Suppressor macrophage (primary cell): ENCODE measurements around the gene PTBP3.
"Not testable (repeated sequence)": the region's sequence is repeated elsewhere in the genome, so short reads cannot be mapped to it uniquely, and the experiment has no call there.

Source experiments
- DNase-seq, 4 experiments: peaks; one replicate each; pipeline ENCODE4 v3.0.0-alpha.2; 2020 to 2022

Gene PTBP3

DNA sequence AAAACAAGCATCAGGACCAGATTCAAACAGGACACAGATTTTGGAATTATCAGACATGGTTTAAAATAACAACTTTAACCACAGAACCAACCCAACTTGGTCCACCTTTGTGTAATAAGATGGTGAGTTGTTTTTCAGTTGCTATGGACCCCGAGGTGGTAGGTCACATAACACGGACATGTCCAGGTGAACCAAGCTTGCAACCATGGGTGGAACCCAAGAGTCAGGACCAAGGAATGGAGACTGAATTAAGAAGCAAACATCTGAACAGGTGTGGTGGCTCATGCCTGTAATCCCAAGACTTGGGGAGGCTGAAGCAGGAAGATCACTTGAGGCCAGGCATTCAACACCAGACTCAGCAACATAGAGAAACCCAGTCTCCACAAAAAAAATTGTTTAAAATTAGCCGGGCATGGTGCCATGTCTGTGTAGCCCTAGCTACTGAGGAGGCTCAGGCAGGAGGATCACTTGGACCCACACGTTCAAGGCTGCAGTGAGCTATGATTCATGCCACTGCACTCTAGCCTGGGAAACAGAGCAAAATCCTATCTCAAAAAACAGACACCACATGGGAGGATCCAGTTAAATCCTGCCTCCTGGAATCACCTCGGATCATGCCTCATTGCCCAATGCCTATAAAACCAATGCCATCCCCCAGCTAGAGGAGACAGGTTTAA lies 10.6 kb downstream of the PTBP3 start:
- DNase-seq = no peak

DNA sequence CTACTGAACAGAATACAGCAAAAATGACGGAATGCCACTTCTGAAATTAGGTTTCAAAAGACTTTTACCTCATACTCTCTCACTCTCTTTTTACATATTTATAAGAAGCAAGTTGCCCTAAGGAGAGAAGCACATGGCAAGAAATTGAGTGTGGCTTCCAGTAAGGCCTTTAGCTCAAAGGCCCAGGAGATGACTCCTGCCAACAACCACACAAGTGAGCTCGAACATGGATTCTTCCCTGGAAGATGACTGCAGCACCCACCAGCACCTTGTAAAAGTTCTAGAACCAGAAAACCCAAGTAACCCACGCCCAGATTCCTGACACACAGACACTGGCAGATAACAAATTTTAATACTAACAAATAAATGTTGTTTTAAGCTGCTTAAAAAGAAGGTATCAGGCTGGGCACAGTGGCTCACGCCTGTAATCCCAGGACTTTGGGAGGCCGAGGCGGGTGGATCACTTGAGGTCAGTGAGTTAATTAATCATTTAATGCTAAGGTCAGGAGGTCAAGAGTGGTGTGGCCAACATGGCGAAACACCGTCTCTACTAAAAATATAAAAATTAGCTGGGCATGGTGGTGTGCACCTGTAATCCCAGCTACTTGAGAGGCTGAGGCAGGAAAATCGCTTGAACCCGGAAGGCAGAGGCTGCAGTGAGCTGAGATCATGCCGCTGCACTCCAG lies 17.0 kb downstream of the PTBP3 start:
- no peak for DNase-seq

DNA sequence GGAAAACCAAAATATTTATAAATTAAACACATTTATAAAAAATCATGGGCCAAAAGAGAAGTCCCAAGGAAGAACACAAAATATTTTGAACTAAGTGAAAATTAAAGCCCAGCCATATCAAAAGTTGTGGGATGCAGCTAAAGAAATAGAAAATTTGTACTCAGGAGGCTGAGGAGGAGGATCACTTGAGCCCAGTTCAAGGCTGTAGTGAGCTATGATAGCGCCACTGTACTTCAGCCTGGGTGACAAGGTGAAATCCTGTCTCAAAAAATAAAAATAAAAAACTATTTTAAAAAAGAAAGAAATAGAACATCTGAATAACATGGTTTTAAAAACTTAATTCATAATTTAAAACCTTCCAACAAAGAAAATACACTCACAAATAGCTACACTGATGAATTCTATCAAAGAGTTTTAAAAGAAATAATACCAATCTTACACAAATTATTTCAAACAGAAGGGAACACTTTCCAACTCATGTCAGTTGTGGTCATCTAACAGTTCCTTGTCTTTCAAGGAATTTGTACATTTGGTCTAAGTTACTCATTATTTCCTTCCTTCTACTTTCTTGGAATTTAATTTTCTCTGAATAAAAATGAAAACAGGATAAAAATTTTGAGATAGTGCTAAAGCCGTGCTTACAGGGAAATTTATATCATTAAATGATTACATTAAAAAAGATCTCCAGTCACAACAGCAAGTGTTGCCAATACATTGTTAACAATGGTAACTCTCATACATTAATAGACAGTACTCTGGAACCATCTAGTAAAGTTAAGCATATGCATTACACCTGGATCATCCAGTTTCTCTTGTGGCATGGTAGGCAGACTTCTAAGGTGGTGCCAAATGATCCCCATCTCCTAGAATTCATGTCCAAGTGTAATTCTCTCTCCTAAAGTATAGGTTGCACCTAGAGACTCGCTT lies 17.8 kb downstream of the PTBP3 start:
- DNase-seq = peak in 2 of 4 experiments; percentile 15 to 29

DNA sequence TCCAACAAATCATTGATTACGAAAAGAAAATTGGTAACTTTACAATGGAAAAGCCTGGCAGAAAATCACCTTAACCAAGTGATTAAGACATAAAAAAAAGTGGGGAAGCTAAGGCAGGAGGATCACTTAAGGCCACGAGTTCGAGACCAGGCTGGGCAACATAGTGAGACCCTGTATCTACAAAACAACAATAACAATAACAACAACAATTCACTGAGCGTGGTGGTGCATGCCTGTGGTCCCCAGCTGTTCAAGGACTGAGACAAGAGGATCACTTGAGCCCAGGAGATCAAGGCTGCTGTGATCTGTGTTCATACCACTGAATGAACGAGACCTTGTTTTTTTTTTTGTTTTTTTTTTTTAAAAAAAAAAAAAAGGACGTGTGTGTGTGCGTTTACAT lies 21.3 kb downstream of the PTBP3 start:
- DNase-seq = no peak

DNA sequence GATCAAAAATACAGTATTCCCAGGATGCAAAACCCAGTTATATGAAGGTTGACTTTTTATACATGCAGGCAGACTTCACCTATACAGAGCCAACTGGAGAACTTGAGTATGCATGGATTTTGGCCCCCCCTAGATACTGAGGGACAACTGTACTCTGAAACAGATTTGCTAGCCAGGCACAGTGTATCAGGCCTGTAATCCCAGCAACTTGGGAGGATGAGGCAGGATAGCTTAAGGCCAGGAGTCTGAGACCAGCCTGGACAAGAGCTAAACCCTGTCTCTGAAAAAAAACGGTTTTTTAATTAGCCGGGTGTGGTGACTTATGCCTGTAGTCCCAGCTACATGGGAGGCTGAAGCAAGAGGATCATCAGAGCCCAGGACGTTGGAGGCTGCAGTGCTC lies 21.9 kb downstream of the PTBP3 start:
- DNase-seq = no peak

DNA sequence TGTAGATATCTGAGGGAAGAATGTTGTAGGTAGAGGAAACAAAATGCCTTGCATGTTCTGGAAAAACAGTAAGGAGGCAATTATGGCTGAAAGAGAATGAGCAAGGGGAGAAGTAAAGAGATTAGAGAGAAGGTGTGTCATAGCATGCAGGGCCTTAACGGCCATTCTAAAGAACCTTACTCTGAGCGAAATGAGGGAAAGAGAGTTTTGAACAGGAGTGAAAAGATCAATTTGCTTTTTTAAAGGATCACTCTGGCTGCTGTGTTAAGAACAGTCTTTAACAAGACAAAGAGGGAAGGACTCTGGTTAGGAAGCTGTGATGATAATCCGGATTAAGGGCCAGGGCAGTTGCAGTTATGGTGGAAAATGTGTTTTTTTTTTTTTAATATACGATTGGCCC lies 22.6 kb downstream of the PTBP3 start:
- DNase-seq = no peak

DNA sequence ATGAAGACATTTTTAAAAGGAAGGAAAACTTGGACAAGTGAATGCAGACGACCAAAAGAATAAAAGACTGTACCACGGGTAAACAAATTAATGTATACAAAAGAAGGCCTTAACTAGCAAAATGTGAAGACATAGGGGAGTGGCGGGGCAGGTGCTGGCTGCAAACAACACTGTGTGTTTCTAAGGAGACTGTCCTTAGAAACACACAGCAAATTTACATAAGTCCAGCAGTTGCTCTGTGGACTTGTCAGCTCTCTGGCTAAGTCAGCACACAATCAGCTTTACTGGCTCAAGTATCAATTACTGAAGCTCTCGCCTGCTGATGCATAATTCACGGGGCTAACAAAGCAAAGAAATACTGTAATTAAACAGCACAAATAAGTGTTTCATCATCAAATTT lies 24.8 kb downstream of the PTBP3 start:
- DNase-seq = no peak

DNA sequence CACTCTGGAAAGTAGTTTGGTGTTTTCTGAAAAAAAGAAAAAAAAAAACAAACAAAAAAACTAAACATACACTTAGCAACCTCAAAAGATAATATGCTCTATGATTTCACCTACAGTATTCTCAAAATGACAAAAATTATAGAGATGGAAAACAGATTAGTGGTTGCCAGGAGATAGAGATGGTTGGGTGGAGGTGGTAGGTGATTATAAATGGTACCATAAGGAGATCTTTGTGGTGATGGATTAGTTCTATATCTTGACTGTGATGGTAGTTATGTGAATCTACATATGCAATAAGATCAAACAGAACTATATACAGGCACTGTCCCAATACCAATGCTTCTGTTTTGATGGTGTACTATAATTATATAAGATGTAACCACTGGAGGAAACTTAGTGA lies 32.0 kb downstream of the PTBP3 start:
- DNase-seq = no peak

DNA sequence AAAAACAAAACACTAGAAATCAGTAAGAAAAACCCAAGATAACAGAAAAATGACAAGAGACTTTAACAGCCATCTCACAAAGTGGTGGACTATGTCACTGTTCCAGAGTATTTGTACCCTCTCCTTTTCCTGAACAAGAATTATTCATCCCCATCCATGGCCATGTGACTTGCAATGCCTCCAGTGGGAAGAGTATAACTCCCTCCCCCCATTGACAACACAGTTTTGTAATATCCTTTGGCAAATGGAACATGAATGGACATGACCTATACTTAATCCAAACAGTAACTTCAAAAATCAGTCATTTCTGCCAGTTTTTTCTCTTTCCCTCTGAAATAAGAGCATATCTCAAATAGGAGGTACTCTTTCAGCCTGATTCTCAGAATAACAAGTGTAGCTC lies 33.9 kb downstream of the PTBP3 start:
- peak in 3 of 4 experiments; percentile 14 to 29 (median 20) for DNase-seq

DNA sequence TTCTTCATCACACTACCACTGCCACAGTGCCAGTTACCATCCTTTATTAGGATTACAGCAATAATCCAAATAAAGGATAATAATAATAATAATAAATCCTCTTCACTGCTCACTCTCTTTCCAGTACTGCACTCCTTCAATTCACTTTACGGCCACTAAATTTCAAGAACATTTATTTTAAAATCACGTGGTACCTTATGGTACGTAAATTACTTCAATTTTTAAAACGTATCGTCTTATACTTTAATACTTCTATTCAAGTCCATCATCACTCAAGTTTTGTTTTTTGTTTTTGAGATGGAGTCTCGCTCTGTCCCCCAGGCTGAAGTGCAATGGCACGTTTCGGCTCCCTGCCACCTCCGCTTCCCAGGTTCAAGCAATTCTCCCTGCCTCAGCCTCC lies 36.5 kb downstream of the PTBP3 start:
- DNase-seq = no peak

DNA sequence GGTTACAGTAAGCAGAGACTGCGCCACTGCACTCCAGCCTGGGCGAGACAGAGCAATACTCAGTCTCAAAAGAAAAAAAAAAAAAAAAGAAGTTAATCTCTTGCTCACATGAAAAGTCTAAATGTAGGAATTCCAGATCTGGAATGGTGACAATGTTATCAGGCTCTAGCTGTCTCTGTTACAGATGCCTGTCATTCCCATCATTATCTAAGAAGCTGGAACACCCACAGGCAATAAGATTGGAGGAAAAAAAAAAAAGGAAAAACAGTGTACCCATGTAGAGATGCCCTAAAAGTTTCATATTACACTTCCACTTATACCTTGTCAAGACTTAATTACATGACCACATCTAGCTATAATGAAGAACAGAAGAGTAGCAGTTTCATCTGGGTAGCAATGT lies 38.2 kb downstream of the PTBP3 start:
- DNase-seq = no peak

DNA sequence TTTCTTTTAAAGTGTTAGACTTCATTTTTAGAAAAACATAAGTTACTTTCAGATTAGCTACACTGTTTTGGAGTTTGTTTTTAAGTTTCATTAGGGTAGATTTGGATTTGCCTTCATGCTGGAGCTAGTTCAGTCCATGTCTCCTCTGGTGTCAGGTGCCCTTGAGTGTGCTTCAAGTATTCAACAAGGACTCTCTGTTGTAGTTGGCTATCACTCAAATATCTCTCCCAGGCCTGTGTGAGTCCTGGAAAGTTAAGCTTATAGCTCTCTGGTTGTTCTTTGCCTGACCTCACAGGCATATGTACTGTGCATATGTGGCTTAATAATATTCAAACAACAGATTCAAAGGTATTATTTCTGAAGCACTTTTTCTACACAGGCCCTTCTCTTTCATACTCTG lies 45.4 kb downstream of the PTBP3 start:
- DNase-seq = no peak

DNA sequence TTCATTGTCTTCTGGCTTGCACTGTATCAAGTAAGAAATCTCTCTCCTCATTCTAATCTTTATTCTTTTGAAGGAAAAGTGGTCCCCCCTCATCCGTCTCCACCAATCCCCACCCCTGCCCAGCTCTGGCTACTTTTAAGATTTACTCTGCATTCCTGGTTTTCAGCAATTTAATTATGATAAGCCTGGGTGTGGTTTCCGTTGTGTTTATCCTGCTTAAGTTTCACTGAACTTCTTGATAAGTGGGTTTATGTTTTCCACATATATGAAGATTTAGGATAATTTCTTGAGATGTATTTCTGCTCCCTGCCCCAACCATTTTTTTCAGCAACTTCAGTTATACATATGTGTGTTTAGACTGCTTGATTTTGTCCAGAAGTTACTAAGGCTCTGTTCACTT lies 46.5 kb downstream of the PTBP3 start:
- no peak for DNase-seq

DNA sequence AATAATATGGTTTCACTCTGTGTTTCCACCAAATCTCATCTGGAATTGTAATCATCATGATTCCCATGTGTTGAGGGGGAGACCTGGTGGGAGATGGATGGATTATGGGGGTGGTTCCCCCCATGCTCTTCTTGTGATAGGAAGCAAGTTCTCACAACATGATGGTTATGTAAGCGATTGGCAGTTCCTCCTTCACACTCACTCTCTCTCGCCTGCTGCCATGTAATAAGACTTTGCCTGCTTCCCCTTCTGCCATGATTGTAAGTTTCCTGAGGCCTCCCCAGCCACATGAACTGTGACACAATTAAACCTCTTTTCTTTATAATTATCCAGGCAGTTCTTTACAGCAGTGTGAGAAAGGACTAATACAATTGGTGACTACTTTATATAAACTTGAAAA lies 48.4 kb downstream of the PTBP3 start:
- peak in 3 of 4 experiments; percentile 12 to 36 (median 13) for DNase-seq

DNA sequence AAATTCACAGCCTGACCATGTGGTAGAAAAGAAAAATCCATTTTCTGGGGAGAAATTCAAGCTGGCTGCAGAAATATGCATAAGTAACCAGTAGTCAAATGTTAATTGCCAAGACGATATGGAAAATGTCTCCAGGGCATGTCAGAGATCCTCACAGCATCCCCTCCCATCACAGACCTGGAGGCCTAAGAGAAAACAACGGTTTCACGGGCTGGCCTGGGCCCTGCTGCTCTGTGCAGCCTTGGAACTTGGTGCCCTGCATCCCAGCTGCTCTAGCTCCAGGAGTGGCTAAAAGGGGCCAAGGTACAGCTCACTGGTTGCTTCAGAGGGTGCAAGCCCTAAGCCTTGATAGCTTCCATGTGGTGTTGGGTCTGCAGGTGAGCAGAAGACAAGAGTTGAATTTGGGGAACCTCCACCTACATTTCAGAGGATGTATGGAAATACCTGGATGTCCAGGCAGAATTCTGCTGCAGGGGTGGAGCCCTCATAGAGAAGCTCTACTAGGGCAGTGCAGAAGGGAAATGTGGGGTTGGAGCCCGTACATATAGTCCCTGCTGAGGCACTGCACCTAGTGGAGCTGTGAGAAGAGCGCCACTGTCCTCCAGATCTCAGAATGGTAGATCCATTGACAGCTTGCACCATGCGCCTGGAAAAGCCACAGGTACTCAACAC lies 49.7 kb downstream of the PTBP3 start:
- DNase-seq = peak in 1 of 4 experiments; percentile 9

DNA sequence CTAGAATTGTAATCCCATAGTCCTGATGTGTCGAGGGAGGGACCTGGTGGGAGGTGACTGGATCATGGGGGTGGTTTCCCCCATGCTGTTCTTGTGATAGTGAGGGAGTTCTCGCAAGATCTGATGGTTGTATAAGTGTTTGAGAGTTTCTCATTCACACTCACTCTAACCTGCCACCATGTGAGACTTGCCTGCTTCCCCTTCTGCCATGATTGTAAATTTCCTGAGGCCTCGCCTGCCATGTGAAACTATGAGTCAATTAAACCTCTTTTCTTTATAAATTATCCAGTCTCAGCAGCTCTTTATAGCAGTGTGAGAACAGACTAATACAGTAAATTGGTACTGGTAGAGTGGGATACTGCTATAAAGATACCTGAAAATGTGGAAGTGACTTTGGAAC lies 50.6 kb downstream of the PTBP3 start:
- not testable (repeated sequence) for DNase-seq

DNA sequence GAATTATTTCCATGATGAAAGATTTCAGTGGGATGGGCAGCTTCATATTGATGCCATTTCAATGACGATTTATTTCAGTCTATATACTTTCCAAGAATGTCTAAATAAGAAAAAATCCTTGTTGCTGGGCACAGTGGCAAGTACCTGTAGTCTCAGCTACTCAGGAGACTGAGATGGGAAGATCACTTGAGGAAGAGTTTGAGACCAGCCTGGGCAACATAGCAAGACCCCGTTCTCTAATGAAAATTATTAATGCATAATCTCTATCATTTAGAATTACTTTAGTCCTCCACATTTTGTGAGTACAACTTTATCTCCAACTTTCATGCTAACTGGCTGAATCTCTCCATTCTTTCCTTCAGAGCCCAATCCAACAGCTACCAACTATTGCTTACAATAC lies 52.5 kb downstream of the PTBP3 start:
- DNase-seq = no peak

DNA sequence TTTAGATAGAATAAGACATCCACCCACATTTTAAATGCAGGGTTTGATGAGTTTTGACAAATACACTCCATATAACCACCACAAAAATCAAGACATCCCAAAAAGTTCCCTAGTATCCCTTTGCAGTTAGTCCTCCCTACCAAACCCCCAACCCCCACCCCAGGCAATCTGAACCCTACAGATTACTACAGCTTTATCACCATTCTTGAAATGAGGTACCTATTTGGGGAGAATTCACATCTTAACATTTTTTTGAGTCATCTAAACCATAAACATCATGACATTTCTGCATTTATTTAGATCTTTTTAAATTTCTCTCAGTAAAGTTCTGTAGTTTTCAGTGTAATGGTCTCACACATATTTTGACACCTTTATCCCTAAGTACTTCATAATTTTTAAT lies 53.9 kb downstream of the PTBP3 start:
- no peak for DNase-seq

DNA sequence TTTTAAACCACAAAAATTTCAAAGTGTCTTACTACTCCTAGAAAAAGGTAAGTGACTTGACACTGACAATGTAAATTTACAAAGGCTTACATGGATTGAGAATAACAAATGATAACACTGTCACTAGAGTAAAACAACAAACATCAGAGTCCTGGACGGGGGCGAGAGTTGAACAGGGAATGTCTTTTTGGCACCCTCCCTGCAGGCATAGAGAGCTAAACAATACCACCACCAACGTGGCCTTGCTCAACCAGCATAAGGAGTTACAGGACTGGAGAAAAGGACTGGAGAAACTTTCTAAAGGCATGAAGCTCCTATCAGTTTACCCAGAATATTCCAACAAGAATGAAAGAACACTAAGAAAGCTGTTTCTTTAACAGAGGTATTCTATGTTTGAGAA lies 55.3 kb downstream of the PTBP3 start:
- DNase-seq = no peak

DNA sequence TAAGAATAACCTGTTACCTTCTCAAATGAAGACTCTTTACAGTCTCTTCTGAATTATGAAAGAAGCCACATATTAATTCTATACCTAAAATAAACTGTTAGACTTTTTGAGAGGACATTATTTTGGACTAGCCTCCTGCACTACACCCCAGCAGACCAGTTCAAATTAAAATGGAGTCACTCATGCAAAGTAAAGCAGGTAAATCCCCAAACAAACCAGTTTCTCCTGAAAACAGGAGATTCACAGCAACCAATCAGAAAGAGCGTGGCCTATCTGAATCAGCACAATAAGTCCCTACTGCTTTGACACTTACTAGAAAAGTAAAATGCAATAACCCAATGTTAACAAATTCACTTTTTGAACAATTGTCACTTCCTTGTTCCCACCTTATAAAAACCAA lies 58.8 kb downstream of the PTBP3 start:
- no peak for DNase-seq

DNA sequence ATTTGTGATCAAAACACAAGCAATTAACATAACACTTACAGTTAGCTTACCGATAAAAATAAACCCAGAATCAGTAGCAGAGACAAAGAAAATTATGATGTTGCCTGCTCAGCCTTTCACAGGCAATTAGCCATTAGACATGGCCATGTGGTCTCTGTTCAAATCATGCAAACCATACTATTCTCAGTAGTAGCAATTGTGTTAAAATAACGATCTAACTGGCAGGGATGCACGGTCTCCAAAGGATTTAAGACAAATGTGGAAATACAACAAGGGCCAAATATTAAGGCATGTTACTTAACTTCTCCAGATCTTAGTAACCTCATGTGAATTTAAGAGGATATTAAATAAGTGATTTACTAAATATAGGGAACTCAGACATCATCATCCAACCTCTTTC lies 59.5 kb downstream of the PTBP3 start:
- DNase-seq = no peak

DNA sequence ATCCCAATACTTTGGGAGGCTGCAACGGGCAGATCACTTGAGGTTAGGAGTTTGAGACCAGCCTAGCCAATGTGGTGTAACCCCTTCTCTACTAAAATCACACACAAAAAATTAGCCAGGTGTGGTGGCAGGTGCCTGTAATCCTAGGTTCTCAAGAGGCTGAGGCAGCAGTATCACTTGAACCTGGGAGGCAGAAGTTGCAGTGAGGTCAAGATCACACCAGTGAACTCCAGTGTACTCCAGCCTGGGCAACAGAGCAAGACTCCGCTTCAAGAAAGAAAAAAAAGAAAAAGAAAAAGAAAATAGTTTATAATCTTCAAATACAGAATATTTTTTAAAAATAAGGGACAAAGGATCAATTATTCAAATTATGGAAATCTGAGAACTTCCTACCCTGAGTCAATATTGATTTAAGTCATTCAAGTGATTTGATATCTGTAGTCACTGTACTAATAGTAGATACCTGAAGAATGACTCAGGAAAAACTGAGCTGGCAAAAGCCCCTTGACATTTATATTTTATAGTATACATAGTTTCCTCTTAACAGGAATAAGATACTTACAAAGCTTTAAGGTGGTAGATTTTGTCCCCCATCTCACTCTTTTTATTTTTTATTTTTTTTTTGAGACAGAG lies 61.8 kb downstream of the PTBP3 start:
- DNase-seq = no peak
